C4-2B (cell line): ENCODE results near the gene NUP214.

Source experiments
- H3K27ac ChIP-seq: fragments of 450-650 bp; 2 replicates; pipeline ENCODE4 v1.5.1; 2017
- CTCF ChIP-seq: fragments of 450-650 bp; conservative IDR thresholded peaks from 2 replicates; pipeline ENCODE4 v1.5.1; 2017; ENCODE audit warnings: mild to moderate bottlenecking
- ZFX ChIP-seq: fragments of 450-650 bp; IDR thresholded peaks from 2 replicates; pipeline ENCODE4 v1.6.1; 2017

Gene NUP214

GRCh38 chr9:131277910-131278701 lies 152.7 kb downstream of the NUP214 start:
- H3K27ac ChIP-seq = peak overlapping the region; percentile 46; the same call in 1 of the 2 replicates
- TF ChIP-seq ZFX = no peak
- TF ChIP-seq CTCF = no peak

GRCh38 chr9:131278702-131279111 lies 153.3 kb downstream of the NUP214 start:
- no peak overlapping the region for H3K27ac ChIP-seq
- TF ChIP-seq ZFX (no peak), CTCF (no peak)

- TF ChIP-seq CTCF (no peak), ZFX (no peak)
- no peak overlapping the region for H3K27ac ChIP-seq
These were observed 153.9 kb downstream of the NUP214 start for GRCh38 chr9:131279196-131279862.

- TF ChIP-seq CTCF (no peak), ZFX (no peak)
These were observed 154.6 kb downstream of the NUP214 start for GRCh38 chr9:131279863-131280570.

GRCh38 chr9:131280660-131281059 lies 155.3 kb downstream of the NUP214 start:
- no peak overlapping the region for H3K27ac ChIP-seq
- TF ChIP-seq ZFX = no peak
- no peak for TF ChIP-seq CTCF

More at GRCh38 chr9:131279863-131280570, 154.6 kb downstream of the NUP214 start:
- no peak overlapping the region for H3K27ac ChIP-seq

GRCh38 chr9:131281119-131281965 lies 156.0 kb downstream of the NUP214 start:
- no peak overlapping the region for H3K27ac ChIP-seq
- TF ChIP-seq CTCF (no peak), ZFX (no peak)
